H9 (cell line): Measurements from ENCODE around the gene MAPK8. TPM values are rescaled to one million over a fixed set of nuclear protein-coding genes. Genes with fewer than 3 reads are reported as not detected.

Experiments used
- DNase-seq: peaks from one replicate; pipeline ENCODE4 v3.0.0-alpha.2; 2017
- H2AFZ ChIP-seq: one replicate; pipeline ENCODE4 v1.6.1; 2013; ENCODE audit warnings: mild to moderate bottlenecking, low read length, control low read depth, moderate library complexity
- H2AK5ac ChIP-seq: 2 replicates; pipeline ENCODE4 v1.6.1; 2013; ENCODE audit warnings: low read length, control low read depth, mixed read lengths; ENCODE audit not compliant: insufficient read length
- H2BK120ac ChIP-seq: one replicate; pipeline ENCODE4 v1.6.1; 2013; ENCODE audit warnings: low read depth, mild to moderate bottlenecking, low read length, control low read depth, inconsistent platforms; ENCODE audit not compliant: poor library complexity, severe bottlenecking
- H2BK12ac ChIP-seq: 2 replicates; pipeline ENCODE4 v1.6.1; 2013; ENCODE audit warnings: low read length, control low read depth, mixed read lengths, low read depth; ENCODE audit not compliant: insufficient read length
- H2BK15ac ChIP-seq: 2 replicates; pipeline ENCODE4 v1.6.1; 2013; ENCODE audit warnings: low read depth, low read length, control low read depth
- H2BK20ac ChIP-seq: one replicate; pipeline ENCODE4 v1.6.1; 2013; ENCODE audit warnings: low read depth, mild to moderate bottlenecking, low read length, control low read depth, inconsistent platforms; ENCODE audit not compliant: poor library complexity, severe bottlenecking
- H2BK5ac ChIP-seq: 2 replicates; pipeline ENCODE4 v1.6.1; 2013; ENCODE audit warnings: low read length, control low read depth, mixed read lengths; ENCODE audit not compliant: insufficient read length
- H3K14ac ChIP-seq: 2 replicates; pipeline ENCODE4 v1.6.1; 2013; ENCODE audit warnings: low read length, control low read depth; ENCODE audit not compliant: insufficient read depth
- H3K18ac ChIP-seq: 2 replicates; pipeline ENCODE4 v1.6.1; 2013; ENCODE audit warnings: low read depth, mild to moderate bottlenecking, mixed read lengths, low read length, control low read depth; ENCODE audit not compliant: insufficient read length
- H3K23ac ChIP-seq: 2 replicates; pipeline ENCODE4 v1.6.1; 2013; ENCODE audit warnings: low read length, control low read depth, mixed read lengths, low read depth; ENCODE audit not compliant: insufficient read length
- H3K23me2 ChIP-seq: 2 replicates; pipeline ENCODE4 v1.6.1; 2013; ENCODE audit warnings: low read depth, mild to moderate bottlenecking, mixed read lengths, low read length, control low read depth; ENCODE audit not compliant: insufficient read length, poor library complexity, severe bottlenecking
- H3K27ac ChIP-seq: 2 replicates; pipeline ENCODE4 v1.5.1; 2013; ENCODE audit warnings: low read length, control low read depth, mixed read lengths, low read depth; ENCODE audit not compliant: insufficient read length
- H3K27me3 ChIP-seq: 2 replicates; pipeline ENCODE4 v1.6.1; 2013; ENCODE audit warnings: low read length, control low read depth, inconsistent platforms; ENCODE audit not compliant: insufficient read depth
- H3K4ac ChIP-seq: 2 replicates; pipeline ENCODE4 v1.6.1; 2013; ENCODE audit warnings: low read depth, mild to moderate bottlenecking, control low read depth, inconsistent platforms, low read length, moderate library complexity
- H3K4me1 ChIP-seq: 2 replicates; pipeline ENCODE4 v1.6.1; 2013; ENCODE audit warnings: low read length, control low read depth, inconsistent platforms; ENCODE audit not compliant: insufficient read depth
- H3K4me2 ChIP-seq: 2 replicates; pipeline ENCODE4 v1.6.1; 2013; ENCODE audit warnings: low read length, control low read depth, mixed read lengths; ENCODE audit not compliant: insufficient read length, insufficient read depth
- H3K56ac ChIP-seq: 2 replicates; pipeline ENCODE4 v1.6.1; 2013; ENCODE audit warnings: low read depth, mild to moderate bottlenecking, mixed read lengths, low read length, control low read depth; ENCODE audit not compliant: insufficient read length
- H3K79me1 ChIP-seq: 2 replicates; pipeline ENCODE4 v1.6.1; 2013; ENCODE audit warnings: low read depth, mild to moderate bottlenecking, moderate library complexity, low read length, control low read depth, inconsistent platforms; ENCODE audit not compliant: insufficient read depth, poor library complexity, severe bottlenecking
- H3K79me2 ChIP-seq: 2 replicates; pipeline ENCODE4 v1.6.1; 2013; ENCODE audit warnings: low read length, control low read depth, inconsistent platforms; ENCODE audit not compliant: insufficient read depth
- H3K9ac ChIP-seq: 2 replicates; pipeline ENCODE4 v1.6.1; 2013; ENCODE audit warnings: low read length, control low read depth, mixed read lengths; ENCODE audit not compliant: insufficient read length; ENCODE audit errors: extremely low read depth
- H3K9me3 ChIP-seq: one replicate; pipeline ENCODE4 v1.6.1; 2013; ENCODE audit warnings: low read depth, low read length, inconsistent platforms; ENCODE audit not compliant: control insufficient read depth
- H3T11ph ChIP-seq: one replicate; pipeline ENCODE4 v1.6.1; 2013; ENCODE audit warnings: mild to moderate bottlenecking, low read length, control low read depth, inconsistent platforms
- H4K20me1 ChIP-seq: one replicate; pipeline ENCODE4 v1.6.1; 2013; ENCODE audit not compliant: control insufficient read depth, insufficient read length, insufficient read depth
- H4K5ac ChIP-seq: 2 replicates; pipeline ENCODE4 v1.6.1; 2013; ENCODE audit warnings: low read depth, mild to moderate bottlenecking, mixed read lengths, low read length, control low read depth; ENCODE audit not compliant: insufficient read length
- H4K8ac ChIP-seq: replicated peaks from 2 replicates; pipeline ENCODE4 v1.6.1; 2013; ENCODE audit warnings: low read length, control low read depth, mixed read lengths, low read depth; ENCODE audit not compliant: insufficient read length
- H4K91ac ChIP-seq: 2 replicates; pipeline ENCODE4 v1.6.1; 2013; ENCODE audit warnings: low read depth, mild to moderate bottlenecking, moderate library complexity, mixed read lengths, low read length, control low read depth; ENCODE audit not compliant: insufficient read length
- H3K27ac Mint-ChIP-seq, 3 experiments: 2 replicates in 2 of 3; 3 replicates in 1 of 3; pipeline ENCODE4 v1.8.0; 2020 to 2021; ENCODE audit warnings: mixed read lengths in 3 of 3, mild to moderate bottlenecking in 1 of 3, moderate library complexity in 1 of 3
- H3K27me3 Mint-ChIP-seq: 2 replicates; pipeline ENCODE4 v1.8.0; 2021; ENCODE audit warnings: low read depth, mild to moderate bottlenecking, moderate library complexity, mixed read lengths
- H3K36me3 Mint-ChIP-seq, 3 experiments: 2 replicates in 2 of 3; 3 replicates in 1 of 3; pipeline ENCODE4 v1.8.0; 2020 to 2021; ENCODE audit warnings: low read depth in 3 of 3, mixed read lengths in 3 of 3; ENCODE audit not compliant: insufficient read depth in 1 of 3
- H3K4me1 Mint-ChIP-seq, 2 experiments: 2 replicates each; pipeline ENCODE4 v1.8.0; 2020; ENCODE audit warnings: mixed read lengths in 2 of 2
- H3K4me3 Mint-ChIP-seq, 2 experiments: 2 replicates in 1 of 2; 3 replicates in 1 of 2; pipeline ENCODE4 v1.8.0; 2020 to 2021; ENCODE audit warnings: mild to moderate bottlenecking in 2 of 2, mixed read lengths in 2 of 2, moderate library complexity in 1 of 2
- H3K9me3 Mint-ChIP-seq, 2 experiments: 2 replicates in 1 of 2; 3 replicates in 1 of 2; pipeline ENCODE4 v1.8.0; 2020; ENCODE audit warnings: mild to moderate bottlenecking in 2 of 2, mixed read lengths in 2 of 2, moderate library complexity in 1 of 2
- CTCF ChIP-seq: fragments of 200-600 bp; sonication (generic); conservative IDR thresholded peaks from 3 replicates; pipeline ENCODE4 v1.8.0; 2021; ENCODE audit warnings: antibody characterized with exemption, mild to moderate bottlenecking
- total RNA-seq: library from RNA; stranded (reverse); gene quantifications from 2 replicates; pipeline ENCODE4 v1.2.1, GENCODE V29; 2021

The MAPK8 gene
- total RNA-seq, 1 experiment from 2014 or later, result 52.0 TPM

- Histone ChIP-seq H3K9me3 (no peaks in the 10 kb centered on the region), H2BK15ac (no peak overlapping the region), H2BK12ac (no peak overlapping the region)
Measured at GRCh38 chr10:48485711-48486110, 179.2 kb downstream of the MAPK8 start.

More at GRCh38 chr10:48485711-48486110, 179.2 kb downstream of the MAPK8 start:
- Histone ChIP-seq H3K4me1 (no peaks in the 10 kb centered on the region), H3K23ac (no peak overlapping the region), H2AFZ (no peak overlapping the region), H4K8ac (no peak overlapping the region), H4K5ac (no peak overlapping the region), H3K18ac (no peak overlapping the region), H2BK5ac (no peak overlapping the region), H4K20me1 (no peaks in the 10 kb centered on the region), H3K79me1 (no peaks in the 10 kb centered on the region), H2BK120ac (no peak overlapping the region), H3K27ac (no peak overlapping the region), H2BK20ac (no peak overlapping the region), H3K27me3 (no peaks in the 10 kb centered on the region), H3K4me2 (no peak overlapping the region), H3T11ph (no peak overlapping the region), H3K79me2 (no peaks in the 10 kb centered on the region), H3K23me2 (no peaks in the 10 kb centered on the region), H3K56ac (no peak overlapping the region), H3K4ac (no peak overlapping the region), H4K91ac (no peak overlapping the region), H3K14ac (no peak overlapping the region), H2AK5ac (no peak overlapping the region), H3K9ac (no peak overlapping the region)
- H3K4me1 Mint-ChIP-seq, result peaks cover 10 to 26% of the 10 kb centered on the region in 2 experiments
- TF ChIP-seq CTCF, result no peak
- H3K27ac Mint-ChIP-seq, result no peak overlapping the region
- no peak overlapping the region for H3K4me3 Mint-ChIP-seq
- H3K27me3 Mint-ChIP-seq, result no peaks in the 10 kb centered on the region; the same call in 1 of the 2 replicates
- H3K9me3 Mint-ChIP-seq, result no peaks in the 10 kb centered on the region
- DNase-seq, result no peak
- no peaks in the 10 kb centered on the region for H3K36me3 Mint-ChIP-seq
